OCI-M1 (cell line): ENCODE data around the gene NELL1.
"Not testable (repeated sequence)": the region's sequence is repeated elsewhere in the genome, so short reads cannot be mapped to it uniquely, and the experiment has no call there.

Source experiments
- DNase-seq: peaks from one replicate; lab custom pipeline; 2025; lab: John Stamatoyannopoulos, UW

Gene NELL1

GRCh38 chr11:21109341-21109740 is 440.0 kb downstream of the NELL1 start:
- DNase-seq, result no peak

GRCh38 chr11:21110415-21110814 is 441.0 kb downstream of the NELL1 start:
- no peak for DNase-seq

- DNase-seq, result no peak
These were observed 444.5 kb downstream of the NELL1 start for GRCh38 chr11:21113876-21114275.

- DNase-seq, result no peak
These were observed 446.6 kb downstream of the NELL1 start for GRCh38 chr11:21116009-21116408.

- DNase-seq, result no peak
These were observed 450.0 kb downstream of the NELL1 start for GRCh38 chr11:21119411-21119810.

- no peak for DNase-seq
These were observed 452.6 kb downstream of the NELL1 start for GRCh38 chr11:21121991-21122390.

- DNase-seq, result no peak
These were observed 453.1 kb downstream of the NELL1 start for GRCh38 chr11:21122523-21122922.

GRCh38 chr11:21132146-21132720 is 462.8 kb downstream of the NELL1 start:
- DNase-seq, result no peak

GRCh38 chr11:21133244-21133643 is 463.9 kb downstream of the NELL1 start:
- DNase-seq, result no peak

- DNase-seq, result no peak
These were observed 464.3 kb downstream of the NELL1 start for GRCh38 chr11:21133722-21134121.

- DNase-seq, result no peak
These were observed 468.4 kb downstream of the NELL1 start for GRCh38 chr11:21137803-21138202.

GRCh38 chr11:21141557-21141956 is 472.2 kb downstream of the NELL1 start:
- not testable (repeated sequence) for DNase-seq

- peak; percentile 30 for DNase-seq
These were observed 472.6 kb downstream of the NELL1 start for GRCh38 chr11:21142007-21142406.

- no peak for DNase-seq
These were observed 475.1 kb downstream of the NELL1 start for GRCh38 chr11:21144531-21144930.

GRCh38 chr11:21148376-21148775 is 479.0 kb downstream of the NELL1 start:
- no peak for DNase-seq

- DNase-seq, result no peak
These were observed 490.8 kb downstream of the NELL1 start for GRCh38 chr11:21160140-21160539.

- DNase-seq, result no peak
These were observed 500.3 kb downstream of the NELL1 start for GRCh38 chr11:21169639-21170038.

GRCh38 chr11:21173476-21173875 is 504.1 kb downstream of the NELL1 start:
- DNase-seq, result no peak

GRCh38 chr11:21174781-21175180 is 505.4 kb downstream of the NELL1 start:
- no peak for DNase-seq

- no peak for DNase-seq
These were observed 508.0 kb downstream of the NELL1 start for GRCh38 chr11:21177379-21177778.

- no peak for DNase-seq
These were observed 510.4 kb downstream of the NELL1 start for GRCh38 chr11:21179770-21180169.

- no peak for DNase-seq
These were observed 510.8 kb downstream of the NELL1 start for GRCh38 chr11:21180182-21180581.

- DNase-seq, result no peak
These were observed 516.6 kb downstream of the NELL1 start for GRCh38 chr11:21185959-21186358.

GRCh38 chr11:21190181-21190580 is 520.8 kb downstream of the NELL1 start:
- no peak for DNase-seq

GRCh38 chr11:21195995-21196394 is 526.6 kb downstream of the NELL1 start:
- DNase-seq, result no peak
